ENCODE measurements around the gene MRPL39.

The MRPL39 gene

GRCh38 chr21:25607151-25608043 is at the start of gene MRPL39:
Gene MRPL39, minus strand, starts transcription at chr21:25607481. Its CDS starts 6 bp downstream, at chr21:25607475.
- Histone ChIP-seq H3K36me3 (ENCODE audit: control insufficient read depth in 2 of 2, insufficient read depth in 2 of 2, low read length in 2 of 2) (peaks cover 11 to 12% of the 10 kb centered on the region in 2 donors), H3K9me3 (ENCODE audit: control insufficient read depth in 2 of 2, low read length in 2 of 2) (no peaks in the 10 kb centered on the region), H3K4me3 (ENCODE audit: low read length in 2 of 2) (peak within 1 kb of the TSS; percentile 91 to 94), H3K27ac (ENCODE audit: low read depth in 2 of 2, low read length in 2 of 2) (peak within 1 kb of the TSS; percentile 73 to 83), H3K4me1 (ENCODE audit: control insufficient read depth in 2 of 2, insufficient read depth in 2 of 2, low read length in 2 of 2) (peaks cover 8% of the 10 kb centered on the region in 2 donors), H3K9ac (ENCODE audit: low read depth in 1 of 2, low read length in 2 of 2) (peak within 1 kb of the TSS; percentile 85 to 90), H3K27me3 (ENCODE audit: control insufficient read depth in 2 of 2, insufficient read depth in 2 of 2, low read length in 2 of 2) (no peaks in the 10 kb centered on the region)

GRCh38 chr21:25656412-25656811 is 49.1 kb upstream of the MRPL39 start:
- Histone ChIP-seq H3K27me3 (ENCODE audit: control insufficient read depth in 2 of 2, insufficient read depth in 2 of 2, low read length in 2 of 2) (no peaks in the 10 kb centered on the region), H3K4me1 (ENCODE audit: control insufficient read depth in 2 of 2, insufficient read depth in 2 of 2, low read length in 2 of 2) (no peaks in the 10 kb centered on the region), H3K9me3 (ENCODE audit: control insufficient read depth in 2 of 2, low read length in 2 of 2) (no peaks in the 10 kb centered on the region), H3K9ac (ENCODE audit: low read depth in 1 of 2, low read length in 2 of 2) (no peak overlapping the region), H3K36me3 (ENCODE audit: control insufficient read depth in 2 of 2, insufficient read depth in 2 of 2, low read length in 2 of 2) (no peaks in the 10 kb centered on the region), H3K4me3 (ENCODE audit: low read length in 2 of 2) (no peak overlapping the region), H3K27ac (ENCODE audit: low read depth in 2 of 2, low read length in 2 of 2) (no peak overlapping the region)

- Histone ChIP-seq H3K9ac (ENCODE audit: low read depth in 1 of 2, low read length in 2 of 2) (no peak overlapping the region), H3K4me1 (ENCODE audit: control insufficient read depth in 2 of 2, insufficient read depth in 2 of 2, low read length in 2 of 2) (no peaks in the 10 kb centered on the region), H3K27ac (ENCODE audit: low read depth in 2 of 2, low read length in 2 of 2) (no peak overlapping the region), H3K9me3 (ENCODE audit: control insufficient read depth in 2 of 2, low read length in 2 of 2) (no peaks in the 10 kb centered on the region), H3K4me3 (ENCODE audit: low read length in 2 of 2) (no peak overlapping the region), H3K27me3 (ENCODE audit: control insufficient read depth in 2 of 2, insufficient read depth in 2 of 2, low read length in 2 of 2) (no peaks in the 10 kb centered on the region), H3K36me3 (ENCODE audit: control insufficient read depth in 2 of 2, insufficient read depth in 2 of 2, low read length in 2 of 2) (no peaks in the 10 kb centered on the region)
Measured at GRCh38 chr21:25649146-25649545, 41.9 kb upstream of the MRPL39 start.

GRCh38 chr21:25647647-25648046 is 40.4 kb upstream of the MRPL39 start:
- H3K27ac ChIP-seq (ENCODE audit: low read depth in 2 of 2, low read length in 2 of 2), result no peak overlapping the region
- no peak overlapping the region for H3K9ac ChIP-seq (ENCODE audit: low read depth in 1 of 2, low read length in 2 of 2)
- H3K36me3 ChIP-seq (ENCODE audit: control insufficient read depth in 2 of 2, insufficient read depth in 2 of 2, low read length in 2 of 2), result no peaks in the 10 kb centered on the region
- H3K9me3 ChIP-seq (ENCODE audit: control insufficient read depth in 2 of 2, low read length in 2 of 2), result no peaks in the 10 kb centered on the region
- no peaks in the 10 kb centered on the region for H3K4me1 ChIP-seq (ENCODE audit: control insufficient read depth in 2 of 2, insufficient read depth in 2 of 2, low read length in 2 of 2)
- H3K4me3 ChIP-seq (ENCODE audit: low read length in 2 of 2), result no peak overlapping the region
- no peaks in the 10 kb centered on the region for H3K27me3 ChIP-seq (ENCODE audit: control insufficient read depth in 2 of 2, insufficient read depth in 2 of 2, low read length in 2 of 2)

- H3K27ac ChIP-seq (ENCODE audit: low read depth in 2 of 2, low read length in 2 of 2), result no peak overlapping the region
- H3K9me3 ChIP-seq (ENCODE audit: control insufficient read depth in 2 of 2, low read length in 2 of 2), result no peaks in the 10 kb centered on the region
- no peak overlapping the region for H3K4me3 ChIP-seq (ENCODE audit: low read length in 2 of 2)
- H3K27me3 ChIP-seq (ENCODE audit: control insufficient read depth in 2 of 2, insufficient read depth in 2 of 2, low read length in 2 of 2), result peaks cover 0 to 4% of the 10 kb centered on the region in 2 donors
- H3K9ac ChIP-seq (ENCODE audit: low read depth in 1 of 2, low read length in 2 of 2), result no peak overlapping the region
- H3K36me3 ChIP-seq (ENCODE audit: control insufficient read depth in 2 of 2, insufficient read depth in 2 of 2, low read length in 2 of 2), result no peaks in the 10 kb centered on the region
- H3K4me1 ChIP-seq (ENCODE audit: control insufficient read depth in 2 of 2, insufficient read depth in 2 of 2, low read length in 2 of 2), result no peaks in the 10 kb centered on the region
Measured at GRCh38 chr21:25646474-25646873, 39.2 kb upstream of the MRPL39 start.

- peaks cover 0 to 11% of the 10 kb centered on the region in 2 donors for H3K27me3 ChIP-seq (ENCODE audit: control insufficient read depth in 2 of 2, insufficient read depth in 2 of 2, low read length in 2 of 2)
- no peak overlapping the region for H3K9ac ChIP-seq (ENCODE audit: low read depth in 1 of 2, low read length in 2 of 2)
- peaks cover 0 to 2% of the 10 kb centered on the region in 2 donors for H3K4me1 ChIP-seq (ENCODE audit: control insufficient read depth in 2 of 2, insufficient read depth in 2 of 2, low read length in 2 of 2)
- H3K4me3 ChIP-seq (ENCODE audit: low read length in 2 of 2), result no peak overlapping the region
- H3K36me3 ChIP-seq (ENCODE audit: control insufficient read depth in 2 of 2, insufficient read depth in 2 of 2, low read length in 2 of 2), result no peaks in the 10 kb centered on the region
- no peaks in the 10 kb centered on the region for H3K9me3 ChIP-seq (ENCODE audit: control insufficient read depth in 2 of 2, low read length in 2 of 2)
- no peak overlapping the region for H3K27ac ChIP-seq (ENCODE audit: low read depth in 2 of 2, low read length in 2 of 2)
Measured at GRCh38 chr21:25643486-25643885, 36.2 kb upstream of the MRPL39 start.

- H3K9ac ChIP-seq (ENCODE audit: low read depth in 1 of 2, low read length in 2 of 2), result no peak overlapping the region
- H3K4me1 ChIP-seq (ENCODE audit: control insufficient read depth in 2 of 2, insufficient read depth in 2 of 2, low read length in 2 of 2), result peaks cover 0 to 2% of the 10 kb centered on the region in 2 donors
- peaks cover 6 to 11% of the 10 kb centered on the region in 2 donors for H3K27me3 ChIP-seq (ENCODE audit: control insufficient read depth in 2 of 2, insufficient read depth in 2 of 2, low read length in 2 of 2)
- H3K36me3 ChIP-seq (ENCODE audit: control insufficient read depth in 2 of 2, insufficient read depth in 2 of 2, low read length in 2 of 2), result no peaks in the 10 kb centered on the region
- no peaks in the 10 kb centered on the region for H3K9me3 ChIP-seq (ENCODE audit: control insufficient read depth in 2 of 2, low read length in 2 of 2)
- peak overlapping the region in 1 of 2 donors; percentile 70 for H3K4me3 ChIP-seq (ENCODE audit: low read length in 2 of 2)
- H3K27ac ChIP-seq (ENCODE audit: low read depth in 2 of 2, low read length in 2 of 2), result no peak overlapping the region
Measured at GRCh38 chr21:25640943-25641292, 33.6 kb upstream of the MRPL39 start.

GRCh38 chr21:25640202-25640942 is 33.1 kb upstream of the MRPL39 start:
- Histone ChIP-seq H3K36me3 (ENCODE audit: control insufficient read depth in 2 of 2, insufficient read depth in 2 of 2, low read length in 2 of 2) (no peaks in the 10 kb centered on the region), H3K27me3 (ENCODE audit: control insufficient read depth in 2 of 2, insufficient read depth in 2 of 2, low read length in 2 of 2) (peaks cover 6 to 11% of the 10 kb centered on the region in 2 donors), H3K4me3 (ENCODE audit: low read length in 2 of 2) (peak overlapping the region; percentile 62 to 70), H3K9ac (ENCODE audit: low read depth in 1 of 2, low read length in 2 of 2) (peak overlapping the region; percentile 3 to 52), H3K9me3 (ENCODE audit: control insufficient read depth in 2 of 2, low read length in 2 of 2) (no peaks in the 10 kb centered on the region), H3K4me1 (ENCODE audit: control insufficient read depth in 2 of 2, insufficient read depth in 2 of 2, low read length in 2 of 2) (peaks cover 0 to 2% of the 10 kb centered on the region in 2 donors), H3K27ac (ENCODE audit: low read depth in 2 of 2, low read length in 2 of 2) (peak overlapping the region in 1 of 2 donors; percentile 14)

GRCh38 chr21:25639551-25640201 is 32.4 kb upstream of the MRPL39 start:
- Histone ChIP-seq H3K9me3 (ENCODE audit: control insufficient read depth in 2 of 2, low read length in 2 of 2) (no peaks in the 10 kb centered on the region), H3K4me3 (ENCODE audit: low read length in 2 of 2) (peak overlapping the region; percentile 62 to 70), H3K27ac (ENCODE audit: low read depth in 2 of 2, low read length in 2 of 2) (peak overlapping the region; percentile 14), H3K4me1 (ENCODE audit: control insufficient read depth in 2 of 2, insufficient read depth in 2 of 2, low read length in 2 of 2) (peaks cover 0 to 2% of the 10 kb centered on the region in 2 donors), H3K27me3 (ENCODE audit: control insufficient read depth in 2 of 2, insufficient read depth in 2 of 2, low read length in 2 of 2) (peaks cover 6 to 11% of the 10 kb centered on the region in 2 donors), H3K36me3 (ENCODE audit: control insufficient read depth in 2 of 2, insufficient read depth in 2 of 2, low read length in 2 of 2) (no peaks in the 10 kb centered on the region), H3K9ac (ENCODE audit: low read depth in 1 of 2, low read length in 2 of 2) (peak overlapping the region in 1 of 2 donors; percentile 31)

Data from mucosa of rectum (tissue), 2 donors.